ENCODE measurements around the gene SPCS1. TPM values are rescaled to one million over a fixed set of nuclear protein-coding genes. Genes with fewer than 3 reads are reported as not detected.

SPCS1 gene
- total RNA-seq, 1 experiment from 2014 or later = 63.1 TPM

DNA sequence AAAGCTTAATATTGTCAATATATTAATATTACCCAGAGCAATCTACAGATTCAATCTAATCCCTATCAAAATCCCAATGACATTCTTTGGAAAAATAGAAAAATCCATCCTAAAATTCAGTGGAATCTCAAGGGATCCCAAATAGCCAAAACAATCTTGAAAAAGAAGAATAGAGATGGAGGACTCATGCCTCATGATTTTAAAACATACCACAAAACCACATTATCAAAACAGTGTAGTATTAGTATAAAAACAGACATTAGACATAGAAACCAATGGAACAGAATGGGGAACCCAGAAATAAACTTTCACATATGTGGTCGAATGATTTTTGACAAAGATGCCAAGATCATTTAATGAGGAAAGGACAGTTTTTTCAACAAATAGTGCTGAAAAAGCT is 50.2 kb downstream of the SPCS1 start:
- Histone ChIP-seq H3K27me3 (no peaks in the 10 kb centered on the region), H3K36me3 (peaks cover 2% of the 10 kb centered on the region; the same call in 1 of the 2 replicates), H3K4me3 (no peak overlapping the region), H3K9me3 (no peaks in the 10 kb centered on the region)
- no peak for DNase-seq

Other genes starting within 250 kb of the SPCS1 start
- not detected in 2 replicates for gene STAB1, start 210.8 kb upstream of the SPCS1 start, total RNA-seq (2014; rRNA removed; shearing (Covaris generic); ENCODE audit: low replicate concordance)
- gene NT5DC2, start 172.2 kb upstream of the SPCS1 start, total RNA-seq (2014; rRNA removed; shearing (Covaris generic); ENCODE audit: low replicate concordance) = 7.2 and 21.5 TPM in 2 replicates
- 0.20 TPM in 1 of 2 replicates, not detected in the other for gene UQCC5, start 169.5 kb upstream of the SPCS1 start, total RNA-seq (2014; rRNA removed; shearing (Covaris generic); ENCODE audit: low replicate concordance)
- gene PBRM1, start 20.2 kb upstream of the SPCS1 start, total RNA-seq (2014; rRNA removed; shearing (Covaris generic); ENCODE audit: low replicate concordance) = 16.2 and 21.3 TPM in 2 replicates
- 127 and 226 TPM in 2 replicates for gene GNL3, start 20.1 kb upstream of the SPCS1 start, total RNA-seq (2014; rRNA removed; shearing (Covaris generic); ENCODE audit: low replicate concordance)
- 43.1 and 56.1 TPM in 2 replicates for gene GLT8D1, start 315 bp upstream of the SPCS1 start, total RNA-seq (2014; rRNA removed; shearing (Covaris generic); ENCODE audit: low replicate concordance)
- gene NEK4, start 64.8 kb downstream of the SPCS1 start, total RNA-seq (2014; rRNA removed; shearing (Covaris generic); ENCODE audit: low replicate concordance) = 13.5 and 14.6 TPM in 2 replicates
- not detected in 2 replicates for gene ITIH1, start 71.5 kb downstream of the SPCS1 start, total RNA-seq (2014; rRNA removed; shearing (Covaris generic); ENCODE audit: low replicate concordance)
- not detected in 2 replicates for gene ITIH3, start 88.7 kb downstream of the SPCS1 start, total RNA-seq (2014; rRNA removed; shearing (Covaris generic); ENCODE audit: low replicate concordance)
- gene ITIH4, start 124.6 kb downstream of the SPCS1 start, total RNA-seq (2014; rRNA removed; shearing (Covaris generic); ENCODE audit: low replicate concordance) = not detected in 2 replicates
- gene MUSTN1, start 128.9 kb downstream of the SPCS1 start, total RNA-seq (2014; rRNA removed; shearing (Covaris generic); ENCODE audit: low replicate concordance) = not detected in 2 replicates
- gene STIMATE, start 191.4 kb downstream of the SPCS1 start, total RNA-seq (2014; rRNA removed; shearing (Covaris generic); ENCODE audit: low replicate concordance) = 2.1 and 4.2 TPM in 2 replicates